ENCODE data around the gene WFIKKN2. TPM values are rescaled to one million over a fixed set of nuclear protein-coding genes. Genes with fewer than 3 reads are reported as not detected.
A peak's percentile ranks its signal among the peaks of the same experiment; 100 is the strongest.

The WFIKKN2 gene
- total and polyA plus RNA-seq, 2 of the 13 experiments (the other 11 are each of a cell fraction or from before 2014, with no cell fraction given): not detected

DNA sequence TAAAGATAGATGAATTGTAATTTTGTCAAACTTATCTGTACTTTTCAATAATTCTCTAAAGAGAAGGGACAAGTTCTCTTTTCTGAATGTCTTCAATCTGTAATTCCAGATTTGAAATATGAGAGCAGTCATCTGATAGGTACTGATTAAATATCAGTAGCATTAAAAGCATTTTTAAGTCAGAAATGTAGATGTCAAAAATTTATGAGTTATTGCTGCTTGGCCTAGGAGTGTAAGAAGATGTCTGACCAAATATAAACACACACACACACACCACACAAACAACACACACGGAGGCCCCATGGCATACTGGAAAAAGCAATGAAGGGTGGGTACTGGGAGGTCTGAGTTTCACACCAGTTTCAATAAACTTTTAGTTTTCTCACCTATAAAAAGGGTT lies 33.2 kb downstream of the WFIKKN2 start:
- 77% methylated on average over 1 of the region's 1 CpG for WGBS (ENCODE audit: low lambda C conversion rate)
- peak overlapping the region in 1 of 3 experiments; percentile 68; a peak in 3 of 6 replicates for H3K4me3 ChIP-seq (replicated peaks in 1 of 3; ENCODE audit: insufficient read depth in 1 of 3, low read depth in 2 of 3, low read length in 3 of 3)
- H3K4me2 ChIP-seq (ENCODE audit: low read depth, low read length): peak overlapping the region; percentile 98
- TF ChIP-seq, protein P1, sequence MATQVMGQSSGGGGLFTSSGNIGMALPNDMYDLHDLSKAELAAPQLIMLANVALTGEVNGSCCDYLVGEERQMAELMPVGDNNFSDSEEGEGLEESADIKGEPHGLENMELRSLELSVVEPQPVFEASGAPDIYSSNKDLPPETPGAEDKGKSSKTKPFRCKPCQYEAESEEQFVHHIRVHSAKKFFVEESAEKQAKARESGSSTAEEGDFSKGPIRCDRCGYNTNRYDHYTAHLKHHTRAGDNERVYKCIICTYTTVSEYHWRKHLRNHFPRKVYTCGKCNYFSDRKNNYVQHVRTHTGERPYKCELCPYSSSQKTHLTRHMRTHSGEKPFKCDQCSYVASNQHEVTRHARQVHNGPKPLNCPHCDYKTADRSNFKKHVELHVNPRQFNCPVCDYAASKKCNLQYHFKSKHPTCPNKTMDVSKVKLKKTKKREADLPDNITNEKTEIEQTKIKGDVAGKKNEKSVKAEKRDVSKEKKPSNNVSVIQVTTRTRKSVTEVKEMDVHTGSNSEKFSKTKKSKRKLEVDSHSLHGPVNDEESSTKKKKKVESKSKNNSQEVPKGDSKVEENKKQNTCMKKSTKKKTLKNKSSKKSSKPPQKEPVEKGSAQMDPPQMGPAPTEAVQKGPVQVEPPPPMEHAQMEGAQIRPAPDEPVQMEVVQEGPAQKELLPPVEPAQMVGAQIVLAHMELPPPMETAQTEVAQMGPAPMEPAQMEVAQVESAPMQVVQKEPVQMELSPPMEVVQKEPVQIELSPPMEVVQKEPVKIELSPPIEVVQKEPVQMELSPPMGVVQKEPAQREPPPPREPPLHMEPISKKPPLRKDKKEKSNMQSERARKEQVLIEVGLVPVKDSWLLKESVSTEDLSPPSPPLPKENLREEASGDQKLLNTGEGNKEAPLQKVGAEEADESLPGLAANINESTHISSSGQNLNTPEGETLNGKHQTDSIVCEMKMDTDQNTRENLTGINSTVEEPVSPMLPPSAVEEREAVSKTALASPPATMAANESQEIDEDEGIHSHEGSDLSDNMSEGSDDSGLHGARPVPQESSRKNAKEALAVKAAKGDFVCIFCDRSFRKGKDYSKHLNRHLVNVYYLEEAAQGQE (IDR thresholded peaks at IDR 0.05; ENCODE audit: borderline replicate concordance in 1 of 2, low read depth in 1 of 2, low read length in 2 of 2): no peak
- TF ChIP-seq, protein P2, sequence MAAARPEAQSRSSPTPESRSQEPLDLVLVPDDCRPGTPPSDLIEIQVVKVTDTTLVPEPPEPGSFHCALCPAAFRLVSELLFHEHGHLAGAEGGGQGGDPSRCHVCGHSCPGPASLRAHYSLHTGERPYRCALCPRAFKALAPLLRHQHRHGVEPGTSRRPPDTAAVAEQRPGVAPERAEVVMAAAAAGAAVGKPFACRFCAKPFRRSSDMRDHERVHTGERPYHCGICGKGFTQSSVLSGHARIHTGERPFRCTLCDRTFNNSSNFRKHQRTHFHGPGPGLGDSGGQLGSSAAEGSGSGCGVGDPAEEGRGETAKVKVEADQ (CRISPR knock-in tag; IDR thresholded peaks at IDR 0.05; ENCODE audit: borderline replicate concordance): 0 out of 2 replicates have a peak, but pooled peaks have one; percentile 26
- no peak for TF ChIP-seq NPAS2 (CRISPR knock-in tag; IDR thresholded peaks at IDR 0.05; ENCODE audit: borderline replicate concordance)
- in situ Hi-C loops (cut with HindIII; ENCODE audit: extremely low pct_ligation_motif_present, low pct_unique_long_range_greater_than_20kb): loop anchor here (5.0 kb wide), 1 partner anchor 79 kb away; no protein-coding TSS in a partner anchor
- H3K9ac ChIP-seq (ENCODE audit: insufficient read depth, low read depth, low read length): no peak overlapping the region
- H3K27me3 ChIP-seq (ENCODE audit: control insufficient read depth in 1 of 2, insufficient read depth in 2 of 2, low read length in 2 of 2): no peaks in the 10 kb centered on the region; a peak in 1 of 5 replicates
- DNase-seq (ENCODE audit: low spot score) (no peak), ATAC-seq (no peak), FAIRE-seq (no peak)
- POLR2A ChIA-PET: no interaction called here
- no peaks in the 10 kb centered on the region for H3K9me3 ChIP-seq (ENCODE audit: low read length)
- H2AFZ ChIP-seq (ENCODE audit: low read length): no peak overlapping the region
- peaks cover 19% of the 10 kb centered on the region for H4K20me1 ChIP-seq (ENCODE audit: insufficient read depth, low read length)
- H3K36me3 ChIP-seq (replicated peaks in 1 of 2; ENCODE audit: control insufficient read depth in 1 of 2, insufficient read depth in 2 of 2, low read length in 2 of 2): peaks cover 0 to 2% of the 10 kb centered on the region in 2 experiments; a peak in 1 of 5 replicates
- no TSS peak for BruUV-seq (replicated peaks)
- H3K4me1 ChIP-seq (ENCODE audit: insufficient read depth, low read length): peaks cover 30% of the 10 kb centered on the region
- H3K27ac ChIP-seq (ENCODE audit: extremely low read length, insufficient read depth, low read length): no peak overlapping the region
- intact Hi-C loops (cut with micrococcal nuclease; ENCODE audit: unreplicated experiment): no loop called here
- CTCF ChIA-PET (ENCODE audit: low intra/inter-chr PET ratio, low total read pairs): no interaction called here
- H3K79me2 ChIP-seq (ENCODE audit: insufficient read depth, low read length): peaks cover 33% of the 10 kb centered on the region
